Measurements from ENCODE around the gene PRKG1.

PRKG1 gene

GRCh38 chr10:51696251-51696650 lies 622.0 kb downstream of the PRKG1 start:
- no peak for DNase-seq

- DNase-seq: peak in 1 of 51 donors; percentile 2
Observed at GRCh38 chr10:51698473-51699063, 624.3 kb downstream of the PRKG1 start.

- peak in 5 of 51 donors; percentile 30 to 62 (median 42) for DNase-seq
Observed at GRCh38 chr10:51699145-51699474, 624.8 kb downstream of the PRKG1 start.

GRCh38 chr10:51699475-51700227 lies 625.4 kb downstream of the PRKG1 start, which contains the start of gene CSTF2T:
Gene CSTF2T, minus strand, starts transcription at chr10:51699595. Its CDS starts 46 bp downstream, at chr10:51699549.
- DNase-seq: peak; percentile 48 to 99 (median 86)

GRCh38 chr10:51700228-51700817 lies 626.0 kb downstream of the PRKG1 start:
- peak in 4 of 51 donors; percentile 3 to 35 (median 12) for DNase-seq

GRCh38 chr10:51705774-51706173 lies 631.5 kb downstream of the PRKG1 start:
- no peak for DNase-seq

GRCh38 chr10:51706225-51706624 lies 631.9 kb downstream of the PRKG1 start:
- DNase-seq: peak in 11 of 51 donors; percentile 3 to 51 (median 26)

GRCh38 chr10:51707392-51707791 lies 633.1 kb downstream of the PRKG1 start:
- DNase-seq: no peak

- DNase-seq: no peak
Observed at GRCh38 chr10:51707821-51708424, 633.6 kb downstream of the PRKG1 start.

GRCh38 chr10:51708609-51709008 lies 634.3 kb downstream of the PRKG1 start:
- DNase-seq: no peak

- DNase-seq: no peak
Observed at GRCh38 chr10:51709324-51709972, 635.2 kb downstream of the PRKG1 start.

- DNase-seq: no peak
Observed at GRCh38 chr10:51711519-51711891, 637.2 kb downstream of the PRKG1 start.

GRCh38 chr10:51716981-51717380 lies 642.7 kb downstream of the PRKG1 start:
- no peak for DNase-seq

GRCh38 chr10:51718804-51719291 lies 644.6 kb downstream of the PRKG1 start:
- DNase-seq: no peak

GRCh38 chr10:51724038-51724437 lies 649.8 kb downstream of the PRKG1 start:
- no peak for DNase-seq

GRCh38 chr10:51729822-51730555 lies 655.7 kb downstream of the PRKG1 start:
- no peak for DNase-seq

- no peak for DNase-seq
Observed at GRCh38 chr10:51733057-51733456, 658.8 kb downstream of the PRKG1 start.

GRCh38 chr10:51743146-51743545 lies 668.9 kb downstream of the PRKG1 start:
- no peak for DNase-seq

GRCh38 chr10:51744235-51745000 lies 670.1 kb downstream of the PRKG1 start:
- DNase-seq: no peak

GRCh38 chr10:51745397-51745796 lies 671.1 kb downstream of the PRKG1 start:
- DNase-seq: no peak

Data from hypothalamus (tissue), 51 donors.